UCSD-AML1 (cell line): Measurements from ENCODE around the gene TOE1.
A peak's percentile ranks its signal among the peaks of the same experiment; 100 is the strongest.

ENCODE experiments used
- DNase-seq: peaks from one replicate; lab custom pipeline; 2025; ENCODE audit not compliant: unreplicated experiment; lab: John Stamatoyannopoulos, UW

The TOE1 gene

DNA sequence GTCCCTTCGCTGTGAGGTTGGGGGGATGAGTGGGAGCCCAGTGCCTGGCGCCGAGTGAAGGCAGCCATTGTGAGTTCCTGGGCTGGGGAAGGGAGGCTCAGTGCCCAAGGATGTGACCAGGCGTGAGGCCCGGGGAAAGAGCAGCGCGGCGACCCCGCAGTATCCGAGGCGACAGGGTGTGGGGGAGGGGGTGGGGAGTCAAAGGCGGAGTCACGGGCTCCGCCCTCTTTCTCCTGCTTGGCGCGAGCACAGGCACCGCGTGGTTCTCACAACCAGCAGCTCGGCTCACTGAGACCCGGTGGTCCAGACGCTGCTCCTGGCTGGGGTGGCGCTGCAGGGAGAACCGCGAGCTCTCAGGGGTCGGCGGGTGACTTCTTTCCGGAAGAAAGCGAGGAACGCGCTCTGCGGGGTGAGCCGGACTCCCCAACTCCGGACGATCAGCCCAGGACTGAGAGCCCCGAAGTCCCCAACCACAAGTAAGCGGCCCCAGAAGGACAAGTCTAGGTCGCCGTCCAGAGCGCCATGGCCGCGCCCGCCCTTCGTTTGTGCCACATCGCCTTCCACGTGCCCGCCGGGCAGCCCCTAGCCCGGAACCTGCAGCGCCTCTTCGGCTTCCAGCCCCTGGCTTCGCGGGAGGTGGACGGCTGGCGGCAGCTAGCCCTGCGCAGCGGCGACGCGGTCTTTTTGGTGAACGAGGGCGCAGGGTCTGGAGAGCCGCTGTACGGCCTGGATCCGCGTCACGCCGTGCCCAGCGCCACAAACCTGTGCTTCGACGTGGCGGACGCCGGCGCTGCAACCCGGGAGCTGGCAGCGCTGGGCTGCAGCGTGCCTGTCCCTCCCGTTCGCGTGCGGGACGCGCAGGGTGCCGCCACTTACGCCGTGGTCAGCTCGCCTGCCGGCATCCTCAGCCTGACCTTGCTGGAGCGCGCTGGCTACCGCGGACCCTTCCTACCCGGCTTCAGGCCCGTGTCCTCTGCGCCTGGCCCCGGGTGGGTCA lies 13.0 kb upstream of the TOE1 start, which contains the start of gene HPDL:
Gene HPDL, plus strand, starts transcription at position 269 of the 997 bp plus-strand sequence. Its CDS starts 254 bp downstream, at position 523.
- DNase-seq: peak; percentile 72

DNA sequence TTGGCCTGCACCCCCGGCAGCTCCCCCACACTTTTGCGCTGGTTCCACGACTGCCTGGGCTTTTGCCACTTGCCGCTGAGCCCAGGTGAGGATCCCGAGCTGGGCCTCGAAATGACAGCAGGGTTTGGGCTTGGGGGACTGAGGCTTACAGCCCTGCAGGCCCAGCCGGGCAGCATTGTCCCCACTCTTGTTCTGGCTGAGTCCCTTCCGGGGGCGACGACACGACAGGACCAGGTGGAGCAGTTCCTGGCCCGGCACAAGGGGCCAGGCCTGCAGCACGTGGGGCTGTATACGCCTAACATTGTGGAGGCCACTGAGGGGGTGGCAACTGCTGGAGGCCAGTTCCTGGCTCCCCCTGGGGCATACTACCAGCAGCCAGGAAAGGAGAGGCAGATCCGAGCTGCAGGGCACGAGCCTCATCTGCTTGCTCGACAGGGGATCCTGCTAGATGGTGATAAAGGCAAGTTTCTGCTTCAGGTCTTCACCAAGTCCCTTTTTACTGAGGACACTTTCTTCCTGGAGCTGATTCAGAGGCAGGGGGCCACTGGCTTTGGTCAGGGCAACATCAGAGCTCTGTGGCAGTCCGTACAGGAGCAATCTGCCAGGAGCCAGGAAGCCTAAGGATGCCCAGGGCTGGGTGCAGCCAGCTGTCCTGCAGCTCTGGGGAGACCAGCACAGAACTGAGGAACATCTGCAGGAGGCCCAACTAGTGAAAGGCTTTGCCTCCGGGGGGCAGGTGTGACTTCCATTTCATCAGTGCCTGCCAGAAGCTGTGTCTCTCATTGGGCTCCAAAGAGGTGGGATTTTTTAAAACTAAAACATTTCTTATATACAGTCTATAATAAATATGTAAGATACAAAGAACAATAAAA lies 12.1 kb upstream of the TOE1 start:
- no peak for DNase-seq

DNA sequence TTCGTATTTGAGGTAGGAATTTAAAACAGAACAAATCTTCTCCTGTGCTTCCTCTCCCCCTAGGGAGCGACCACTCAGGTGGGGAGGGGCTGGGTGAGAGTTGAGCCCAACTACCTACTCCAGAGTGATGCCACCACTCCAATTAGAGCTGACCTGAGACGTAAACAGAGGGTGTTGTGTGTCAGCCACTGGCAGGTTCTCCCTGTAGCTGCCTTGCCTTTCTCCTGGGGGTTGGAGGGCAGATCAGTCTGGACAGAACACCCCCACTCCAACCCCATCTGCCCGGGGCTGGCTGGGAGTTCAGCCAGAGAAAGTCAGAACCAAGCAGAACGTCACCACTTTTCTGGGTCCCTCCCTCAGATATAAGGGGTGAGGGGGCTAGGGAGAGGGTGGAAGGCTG lies 11.3 kb upstream of the TOE1 start:
- no peak for DNase-seq

DNA sequence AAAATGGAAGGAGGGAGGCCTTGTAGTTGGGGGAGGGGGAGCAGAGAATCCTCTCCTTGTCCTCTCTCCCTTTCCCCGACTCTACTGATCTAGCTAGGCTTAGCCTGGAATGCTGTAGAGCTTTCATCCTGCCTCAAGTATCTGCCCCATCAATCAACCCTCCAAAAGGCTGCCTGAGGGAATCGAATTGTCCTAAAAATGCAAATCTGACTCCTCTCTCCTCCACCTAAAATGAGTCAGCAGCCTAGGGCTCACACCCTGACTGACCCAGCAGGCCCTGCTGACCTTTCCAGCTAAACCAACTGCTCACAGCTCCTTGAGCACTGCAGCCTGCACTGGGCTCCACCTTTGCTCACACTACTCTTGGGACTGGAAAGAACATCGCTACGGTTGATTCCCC lies 10.5 kb upstream of the TOE1 start:
- no peak for DNase-seq

DNA sequence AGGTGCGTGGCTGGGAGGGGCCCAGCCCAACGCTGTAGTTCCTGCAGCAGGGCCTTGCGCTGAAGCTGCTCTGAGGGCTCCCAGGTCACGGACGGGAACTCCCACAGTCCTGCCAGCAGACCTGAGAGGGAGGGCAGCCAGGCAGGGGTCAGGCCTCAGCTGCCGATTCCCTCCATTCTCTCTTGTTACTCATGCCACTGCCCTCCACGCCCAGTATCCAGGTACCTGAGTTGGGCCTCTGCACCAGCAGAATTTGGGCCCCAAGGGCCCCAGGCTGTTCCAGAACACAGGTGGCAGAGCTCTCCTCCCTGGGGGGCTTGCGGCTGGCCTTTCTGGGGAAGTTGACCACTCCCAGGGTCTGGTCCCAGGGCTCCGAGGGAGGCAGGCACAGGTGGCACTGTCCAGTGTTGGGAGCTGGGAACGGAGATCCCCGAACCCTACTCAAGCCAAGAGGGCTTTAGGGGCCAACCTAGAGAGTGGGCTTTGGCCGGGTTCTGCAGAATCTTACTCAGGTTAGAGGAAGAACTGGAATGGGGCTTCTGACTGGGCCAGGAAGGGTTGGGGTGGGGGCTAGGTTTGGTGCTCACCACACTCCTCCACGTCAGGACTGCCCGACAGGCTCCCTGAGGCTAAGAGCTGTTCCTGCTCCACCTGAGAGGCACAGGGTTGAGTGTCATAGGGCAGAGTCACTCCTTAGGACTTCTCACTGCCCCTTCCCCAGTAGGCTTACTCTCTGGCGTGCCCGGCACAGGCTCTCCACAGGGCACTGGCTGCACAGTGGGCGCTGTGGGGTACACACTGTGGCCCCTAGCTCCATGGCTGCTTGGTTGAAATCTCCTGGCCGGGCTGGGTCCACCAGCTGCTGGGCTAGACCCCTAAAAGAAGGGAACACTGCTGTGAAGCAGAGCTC lies 8.3 kb upstream of the TOE1 start:
- no peak for DNase-seq

DNA sequence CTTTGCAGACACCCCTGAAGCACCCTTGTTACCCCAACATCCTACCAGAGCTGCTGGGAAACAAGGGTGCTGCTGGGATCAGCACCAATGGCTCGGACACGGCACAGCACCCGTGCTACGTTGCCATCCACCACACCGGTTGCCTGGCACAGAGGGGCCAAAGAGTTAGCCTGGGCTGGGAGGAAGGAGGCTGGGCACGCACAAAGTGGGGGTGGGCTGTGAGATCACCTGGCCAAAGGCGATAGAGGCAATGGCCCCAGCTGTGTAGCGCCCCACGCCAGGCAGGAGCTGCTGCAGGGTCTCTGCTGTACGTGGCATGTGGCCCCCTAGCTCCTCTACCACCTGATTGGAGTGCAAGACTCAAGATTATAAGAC lies 7.6 kb upstream of the TOE1 start:
- DNase-seq: no peak

DNA sequence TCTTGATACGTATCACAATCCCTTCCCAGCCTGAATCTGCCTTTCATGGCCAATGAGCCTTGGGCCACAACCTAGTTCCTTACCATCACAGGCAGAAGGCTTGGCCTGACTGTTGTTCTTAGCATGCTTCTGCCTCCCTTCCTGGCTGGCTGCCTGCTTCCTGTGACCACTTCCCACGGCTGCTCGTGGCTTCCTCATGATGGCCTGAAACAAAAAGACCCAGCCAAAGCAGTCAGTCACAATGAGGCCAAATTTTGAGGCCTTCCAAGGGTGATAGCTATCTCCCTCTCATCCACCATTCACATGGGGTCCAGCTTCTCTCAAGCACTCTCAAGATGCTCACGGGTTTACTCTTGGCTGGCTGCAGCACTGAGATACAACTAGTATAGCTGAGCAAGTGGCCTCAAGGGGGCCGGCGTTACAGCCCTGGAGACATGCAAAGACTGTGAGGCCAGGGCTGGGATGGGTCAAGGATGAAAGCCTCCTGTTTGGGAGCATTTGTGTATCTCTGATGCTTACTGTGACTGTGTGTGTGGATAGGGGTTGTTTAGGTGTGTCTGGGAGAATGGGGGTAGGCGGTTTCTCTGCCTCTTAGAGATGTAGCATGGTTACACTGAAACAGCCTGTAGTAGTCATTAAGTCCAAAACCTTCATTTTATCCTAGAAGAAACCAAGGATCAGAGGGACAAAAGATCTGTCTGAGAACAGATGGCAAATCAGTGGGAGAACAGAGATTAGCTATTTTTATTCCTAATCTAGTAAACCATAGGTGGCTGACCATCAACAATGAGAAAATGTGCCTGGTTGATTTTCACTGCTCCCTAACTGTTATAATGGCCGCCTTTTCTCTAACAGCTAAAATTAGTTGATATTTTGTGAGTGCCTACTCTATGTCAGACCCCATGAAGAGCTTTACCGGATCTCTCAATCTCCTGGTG lies 5.4 kb upstream of the TOE1 start:
- DNase-seq: peak; percentile 69

DNA sequence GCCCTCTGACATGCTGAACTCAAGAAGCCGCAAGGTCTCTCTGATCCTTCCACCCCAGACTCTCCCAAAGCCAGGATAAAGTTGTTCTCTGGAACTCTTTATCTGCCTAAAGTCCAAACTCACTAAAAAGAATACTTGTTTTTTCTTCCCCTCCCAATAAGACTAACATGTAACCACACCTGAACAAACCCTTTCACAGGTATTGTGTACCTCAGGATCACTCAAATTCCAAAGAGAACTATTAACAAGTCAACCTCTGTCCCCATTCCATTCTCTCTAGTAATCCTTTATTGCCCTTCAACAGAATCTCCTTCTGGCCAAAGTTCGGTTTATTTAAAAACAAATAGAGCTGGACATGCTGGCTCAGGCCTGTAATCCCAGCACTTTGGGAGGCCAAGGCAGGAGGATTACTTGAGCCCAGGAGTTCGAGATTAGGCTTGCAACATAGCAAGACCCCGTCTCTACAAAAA lies 4.1 kb upstream of the TOE1 start:
- no peak for DNase-seq

DNA sequence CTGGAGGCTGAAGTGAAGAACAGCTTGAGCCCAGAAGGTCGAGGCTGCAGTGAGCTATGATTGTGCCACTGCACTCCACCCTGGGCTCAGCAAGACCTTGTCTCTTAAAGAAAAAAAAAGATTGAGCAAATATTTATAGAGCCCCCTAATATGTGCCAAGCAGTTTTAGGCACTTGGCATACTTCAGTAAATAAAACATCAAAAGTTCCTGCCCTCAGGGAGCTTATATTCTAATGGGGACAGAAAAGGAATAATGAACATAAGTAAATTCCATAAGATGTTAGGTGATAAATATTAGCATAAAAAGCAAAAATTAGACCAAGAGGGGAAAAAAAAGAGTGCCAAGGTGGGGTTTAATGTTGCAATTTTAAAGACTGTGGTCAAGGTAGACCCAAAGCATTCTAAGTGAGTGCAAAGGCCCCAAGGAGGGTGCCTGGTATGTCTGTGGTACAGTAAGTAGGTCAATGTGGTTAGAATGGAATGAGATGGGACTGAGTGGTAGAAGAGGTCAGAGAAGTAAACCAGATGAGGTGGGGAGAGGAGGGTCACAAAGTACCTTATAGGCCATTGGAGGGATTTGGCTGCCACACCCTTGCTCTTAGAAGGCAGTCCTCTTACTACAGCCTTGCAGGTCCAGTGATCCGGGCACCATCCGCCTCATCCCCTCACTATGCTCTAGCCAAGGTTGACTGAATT lies 2.2 kb upstream of the TOE1 start:
- DNase-seq: no peak

DNA sequence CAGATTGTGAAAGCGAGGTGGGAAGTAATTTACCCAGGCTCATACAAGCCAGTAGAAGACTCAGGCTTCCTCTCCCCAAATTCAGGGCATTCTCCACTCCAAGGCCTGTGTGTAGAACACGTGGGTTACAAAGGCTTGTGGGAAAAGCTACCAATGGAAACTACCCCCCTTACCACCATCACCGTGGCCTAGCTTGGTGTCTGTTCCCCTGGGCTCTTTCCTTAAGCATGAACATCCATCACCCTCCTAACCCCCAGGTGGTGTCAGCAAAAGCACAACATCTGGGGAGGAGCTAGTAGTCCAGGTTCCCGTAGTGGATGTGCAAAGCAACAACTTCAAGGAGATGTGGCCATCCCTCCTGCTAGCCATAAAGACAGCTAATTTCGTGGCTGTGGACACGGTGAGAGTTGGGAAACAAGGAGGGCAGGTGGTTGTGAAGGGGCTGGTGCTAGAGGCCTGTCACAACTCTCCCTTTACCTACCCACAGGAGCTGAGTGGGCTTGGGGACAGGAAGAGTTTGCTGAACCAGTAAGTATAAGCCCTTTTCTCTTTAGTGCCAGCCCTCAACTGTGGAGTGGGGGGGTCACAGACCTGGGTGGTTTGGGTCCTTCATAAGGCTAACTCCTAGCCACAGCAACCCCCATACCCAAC lies 971 bp downstream of the TOE1 start:
- DNase-seq: no peak

DNA sequence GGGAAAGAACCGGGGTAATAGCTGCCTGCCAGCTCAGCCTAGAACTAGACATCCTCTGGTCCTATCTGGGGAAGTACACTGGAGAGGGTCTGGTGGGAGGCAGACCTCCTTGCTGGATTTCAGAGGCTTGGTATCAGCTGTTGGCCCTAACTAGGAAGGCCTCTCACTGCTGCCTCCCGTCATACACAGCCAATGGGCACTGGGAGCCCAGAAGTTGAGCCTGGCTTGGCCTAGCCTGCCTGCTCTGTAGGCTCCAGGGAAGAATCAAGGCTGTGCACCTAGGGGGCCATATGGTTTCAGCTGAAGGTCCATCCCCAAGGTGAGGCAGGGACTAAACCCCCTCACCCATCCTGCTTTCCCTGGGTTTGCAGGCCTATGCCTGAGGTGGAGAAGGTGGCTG lies 4.5 kb downstream of the TOE1 start:
- no peak for DNase-seq

DNA sequence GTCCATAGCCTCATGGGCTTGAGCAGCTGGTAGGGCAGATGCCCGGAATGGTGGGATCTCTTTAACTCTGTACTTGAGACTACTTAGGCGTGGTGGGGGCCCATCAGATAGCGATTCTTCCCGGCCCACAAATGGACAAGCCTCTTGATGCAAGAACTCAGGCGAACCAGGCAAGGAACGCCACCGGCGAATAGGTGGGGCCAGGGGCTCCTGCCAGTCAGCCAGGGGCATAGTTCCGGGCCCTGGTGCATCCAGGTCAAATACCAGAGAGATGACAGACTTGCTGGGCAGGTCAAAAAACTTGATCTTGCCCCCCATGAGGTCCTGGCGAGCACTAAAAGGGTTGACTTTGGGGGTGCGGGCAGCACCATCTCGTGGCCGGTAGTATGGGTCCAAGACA lies 5.0 kb downstream of the TOE1 start:
- no peak for DNase-seq

DNA sequence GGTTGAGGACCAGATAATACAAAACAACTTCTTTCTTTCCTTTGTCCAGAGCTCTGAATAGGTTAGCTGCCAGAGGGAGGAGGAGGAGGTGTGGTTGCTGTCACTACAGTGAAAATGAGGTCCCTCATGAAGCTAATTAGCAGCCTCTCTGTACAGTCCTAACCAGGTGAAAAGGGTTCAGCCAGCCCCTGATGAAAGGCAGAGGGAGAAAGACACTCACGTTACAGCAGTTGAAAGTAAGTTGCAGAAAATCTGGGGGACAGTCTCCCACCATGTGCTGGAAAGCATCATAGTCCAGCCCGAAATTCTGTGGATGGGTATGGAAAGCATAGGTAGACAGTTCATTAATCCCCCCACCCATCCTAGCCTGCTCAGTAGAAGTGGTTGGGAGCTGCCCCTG lies 6.5 kb downstream of the TOE1 start:
- no peak for DNase-seq

DNA sequence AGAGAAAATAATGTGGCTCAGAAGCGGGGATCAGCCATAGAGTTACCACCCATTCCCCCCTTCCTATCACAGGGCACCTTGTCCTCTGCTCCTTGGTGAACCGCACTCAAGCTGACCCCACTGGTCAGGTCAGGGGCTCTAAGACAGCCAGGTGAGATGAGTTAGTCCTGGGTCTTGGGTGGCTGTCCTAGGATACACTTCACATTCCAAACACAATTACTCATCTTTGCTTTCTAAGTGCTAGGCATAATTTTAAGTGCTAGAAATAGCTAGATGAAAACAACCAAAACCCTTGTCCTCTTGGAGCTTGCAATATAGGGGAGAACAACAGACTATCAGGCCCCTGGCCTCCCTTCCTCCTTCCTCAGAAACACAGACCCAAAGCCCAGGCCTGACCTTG lies 8.1 kb downstream of the TOE1 start:
- no peak for DNase-seq

DNA sequence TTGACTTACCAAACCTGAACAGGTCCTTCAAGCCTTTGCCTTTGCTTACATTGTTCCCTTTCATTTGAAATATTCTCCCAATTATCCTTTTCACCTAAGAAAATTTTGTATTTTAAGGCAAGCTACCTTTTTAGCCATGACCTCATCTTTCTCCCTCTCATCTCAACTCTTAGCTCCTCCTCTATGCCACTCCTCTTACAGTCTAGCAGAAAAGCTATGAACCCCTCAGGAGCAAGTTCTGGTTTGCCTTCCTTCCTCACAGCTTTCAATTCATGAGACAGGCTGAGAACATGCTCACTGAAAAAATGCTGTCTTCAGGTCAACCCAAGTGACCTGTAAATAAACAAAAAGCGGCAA lies 8.6 kb downstream of the TOE1 start:
- no peak for DNase-seq

DNA sequence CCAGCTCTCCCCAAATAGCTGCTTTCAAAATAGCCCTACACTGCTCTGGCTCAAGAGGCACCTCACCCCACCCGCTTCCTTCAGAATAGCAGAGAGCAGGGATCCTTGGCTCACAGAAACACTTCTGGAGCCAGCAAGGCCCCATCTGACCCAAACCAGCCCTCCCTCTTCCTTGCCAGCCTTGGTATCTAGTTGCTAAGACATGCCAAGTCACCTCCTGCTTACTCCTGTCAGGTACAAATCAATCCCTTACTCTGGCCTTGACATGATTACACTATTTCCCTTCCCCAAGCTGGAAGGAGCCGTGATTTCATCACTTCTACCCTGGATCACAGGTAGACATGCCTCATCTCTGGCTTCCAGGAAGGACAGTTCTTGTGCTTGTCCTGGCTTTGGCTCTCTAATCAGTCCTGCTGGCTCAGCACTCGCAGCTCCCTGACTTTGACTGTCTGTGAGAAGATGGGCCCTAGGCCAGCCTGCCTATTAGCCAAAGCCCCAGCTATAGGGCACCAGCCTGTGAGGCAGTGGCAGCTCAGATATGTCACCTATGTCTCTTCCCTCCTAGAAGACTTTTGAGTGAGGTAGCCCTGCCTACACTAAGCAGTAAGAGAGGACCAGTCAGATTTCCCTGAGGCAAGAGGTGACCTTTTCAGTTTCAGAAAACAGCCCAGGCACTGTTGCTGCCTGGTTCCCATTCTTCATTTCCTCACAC lies 9.2 kb downstream of the TOE1 start:
- no peak for DNase-seq

DNA sequence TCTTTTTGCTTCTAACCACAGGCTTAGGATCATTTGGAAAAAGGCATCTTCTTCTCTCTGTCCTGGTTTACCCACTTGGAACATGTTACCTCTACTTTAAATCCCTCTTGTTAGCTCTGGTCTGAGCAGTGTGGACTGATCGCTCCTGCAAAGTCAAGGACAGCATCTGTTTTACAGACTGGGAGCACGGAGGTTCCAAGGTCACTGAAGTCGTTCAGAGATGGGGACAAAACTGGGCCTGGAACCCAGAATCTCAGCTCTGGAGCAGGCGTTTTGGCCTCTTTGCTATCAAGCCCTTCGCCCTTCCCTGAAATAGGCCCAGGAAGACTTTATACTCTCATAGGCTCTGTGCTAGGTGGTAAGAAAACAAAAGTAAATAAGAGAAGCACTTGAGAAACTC lies 11.5 kb downstream of the TOE1 start:
- no peak for DNase-seq

DNA sequence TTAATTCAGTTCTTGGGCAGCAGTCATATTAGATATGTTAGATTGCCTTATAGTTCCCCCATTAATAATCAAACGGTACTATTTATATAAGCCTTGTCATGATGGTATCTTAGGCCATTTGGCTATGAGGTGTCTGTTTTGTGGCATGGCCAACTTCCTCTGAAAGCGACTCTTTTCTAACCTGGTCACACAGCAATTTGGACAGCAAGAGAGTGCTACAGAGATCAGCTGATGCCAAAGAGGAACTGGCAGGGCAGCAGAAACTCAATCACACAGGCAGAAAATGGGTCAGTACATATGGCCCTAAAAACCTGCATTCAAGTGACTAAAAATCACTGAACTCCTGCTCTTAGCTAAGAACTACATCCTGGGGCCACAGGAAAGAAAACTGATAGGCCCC lies 13.7 kb downstream of the TOE1 start:
- DNase-seq: no peak
